Measurements from ENCODE around the gene ISM2. TPM values are rescaled to one million over a fixed set of nuclear protein-coding genes. Genes with fewer than 3 reads are reported as not detected.
A peak's percentile ranks its signal among the peaks of the same experiment; 100 is the strongest.

The ISM2 gene
- total and polyA plus RNA-seq, 2 of the 13 experiments (the other 11 are each of a cell fraction or from before 2014, with no cell fraction given): 1.8 to 40.7 TPM

- in situ Hi-C loops (cut with HindIII; ENCODE audit: extremely low pct_ligation_motif_present, low pct_unique_long_range_greater_than_20kb) (no loop called here), intact Hi-C loops (cut with micrococcal nuclease; ENCODE audit: unreplicated experiment) (no loop called here)
- Histone ChIP-seq H4K20me1 (ENCODE audit: insufficient read depth, low read length) (no peaks in the 10 kb centered on the region), H3K9ac (ENCODE audit: insufficient read depth, low read depth, low read length) (no peak overlapping the region), H3K36me3 (replicated peaks in 1 of 2; ENCODE audit: control insufficient read depth in 1 of 2, insufficient read depth in 2 of 2, low read length in 2 of 2) (0 out of 5 replicates have a peak, but pooled peaks cover 0 to 4% of the 10 kb centered on the region in 2 experiments), H3K27me3 (ENCODE audit: control insufficient read depth in 1 of 2, insufficient read depth in 2 of 2, low read length in 2 of 2) (no peaks in the 10 kb centered on the region), H3K4me1 (ENCODE audit: insufficient read depth, low read length) (no peaks in the 10 kb centered on the region), H3K27ac (ENCODE audit: extremely low read length, insufficient read depth, low read length) (no peak overlapping the region), H3K4me2 (ENCODE audit: low read depth, low read length) (no peak overlapping the region), H3K9me3 (ENCODE audit: low read length) (no peaks in the 10 kb centered on the region), H3K4me3 (replicated peaks in 1 of 3; ENCODE audit: insufficient read depth in 1 of 3, low read depth in 2 of 3, low read length in 3 of 3) (no peak overlapping the region), H2AFZ (ENCODE audit: low read length) (no peak overlapping the region), H3K79me2 (ENCODE audit: insufficient read depth, low read length) (no peaks in the 10 kb centered on the region)
- DNase-seq (ENCODE audit: low spot score) (no peak), FAIRE-seq (no peak), ATAC-seq (no peak)
- ChIA-PET CTCF (ENCODE audit: low intra/inter-chr PET ratio, low total read pairs) (no interaction called here), POLR2A (no interaction called here)
- no peak for TF ChIP-seq ZNF781 (CRISPR knock-in tag; IDR thresholded peaks at IDR 0.05; ENCODE audit: borderline replicate concordance, not compliant biosample characterization)
- TF ChIP-seq, protein P1, sequence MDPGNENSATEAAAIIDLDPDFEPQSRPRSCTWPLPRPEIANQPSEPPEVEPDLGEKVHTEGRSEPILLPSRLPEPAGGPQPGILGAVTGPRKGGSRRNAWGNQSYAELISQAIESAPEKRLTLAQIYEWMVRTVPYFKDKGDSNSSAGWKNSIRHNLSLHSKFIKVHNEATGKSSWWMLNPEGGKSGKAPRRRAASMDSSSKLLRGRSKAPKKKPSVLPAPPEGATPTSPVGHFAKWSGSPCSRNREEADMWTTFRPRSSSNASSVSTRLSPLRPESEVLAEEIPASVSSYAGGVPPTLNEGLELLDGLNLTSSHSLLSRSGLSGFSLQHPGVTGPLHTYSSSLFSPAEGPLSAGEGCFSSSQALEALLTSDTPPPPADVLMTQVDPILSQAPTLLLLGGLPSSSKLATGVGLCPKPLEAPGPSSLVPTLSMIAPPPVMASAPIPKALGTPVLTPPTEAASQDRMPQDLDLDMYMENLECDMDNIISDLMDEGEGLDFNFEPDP (CRISPR knock-in tag; conservative IDR thresholded peaks at IDR 0.05): no peak
- TF ChIP-seq HNRNPK (IDR thresholded peaks at IDR 0.05; ENCODE audit: low read depth, low read length, poor library complexity, severe bottlenecking): peak; percentile 53
- TF ChIP-seq ZNF570 (CRISPR knock-in tag; IDR thresholded peaks at IDR 0.05; ENCODE audit: borderline replicate concordance): no peak
- no TSS peak for BruUV-seq (replicated peaks)
These were observed 32.5 kb upstream of the ISM2 start for GRCh38 chr14:77531071-77531470.

DNA sequence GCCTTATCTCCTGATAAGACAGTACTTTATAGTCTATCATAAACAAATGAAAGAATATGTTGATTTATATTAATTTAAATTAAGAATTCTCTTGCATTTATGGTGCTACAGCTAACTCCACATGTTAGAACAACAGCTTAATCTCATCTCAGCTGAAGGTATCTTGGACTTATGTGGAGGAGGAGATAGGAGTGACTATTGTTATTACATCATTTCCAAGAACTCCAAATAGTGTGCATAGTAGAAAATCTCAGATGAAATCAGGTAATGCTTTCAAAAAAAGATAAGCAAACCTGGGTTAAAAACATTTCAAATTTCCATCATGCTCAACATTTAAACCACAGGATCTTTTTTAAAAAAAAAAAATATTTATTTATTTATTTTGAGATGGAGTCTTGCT lies 31.3 kb upstream of the ISM2 start:
- Histone ChIP-seq H4K20me1 (ENCODE audit: insufficient read depth, low read length) (no peaks in the 10 kb centered on the region), H3K9me3 (ENCODE audit: low read length) (no peaks in the 10 kb centered on the region), H3K9ac (ENCODE audit: insufficient read depth, low read depth, low read length) (no peak overlapping the region), H3K4me3 (replicated peaks in 1 of 3; ENCODE audit: insufficient read depth in 1 of 3, low read depth in 2 of 3, low read length in 3 of 3) (no peak overlapping the region), H3K27ac (ENCODE audit: extremely low read length, insufficient read depth, low read length) (no peak overlapping the region), H3K36me3 (replicated peaks in 1 of 2; ENCODE audit: control insufficient read depth in 1 of 2, insufficient read depth in 2 of 2, low read length in 2 of 2) (0 out of 5 replicates have a peak, but pooled peaks cover 0 to 4% of the 10 kb centered on the region in 2 experiments), H3K4me1 (ENCODE audit: insufficient read depth, low read length) (no peaks in the 10 kb centered on the region), H3K79me2 (ENCODE audit: insufficient read depth, low read length) (no peaks in the 10 kb centered on the region), H2AFZ (ENCODE audit: low read length) (no peak overlapping the region), H3K27me3 (ENCODE audit: control insufficient read depth in 1 of 2, insufficient read depth in 2 of 2, low read length in 2 of 2) (no peaks in the 10 kb centered on the region), H3K4me2 (ENCODE audit: low read depth, low read length) (no peak overlapping the region)
- in situ Hi-C loops (cut with HindIII; ENCODE audit: extremely low pct_ligation_motif_present, low pct_unique_long_range_greater_than_20kb): no loop called here
- no peak for TF ChIP-seq EZH2 (conservative IDR thresholded peaks at IDR 0.05; ENCODE audit: low read depth, low read length)
- no peak for TF ChIP-seq PHF21A (CRISPR knock-in tag; IDR thresholded peaks at IDR 0.05)
- TF ChIP-seq ZNF614 (CRISPR knock-in tag; IDR thresholded peaks at IDR 0.05; ENCODE audit: borderline replicate concordance): no peak
- no peak for DNase-seq (ENCODE audit: low spot score)
- CTCF ChIA-PET (ENCODE audit: low intra/inter-chr PET ratio, low total read pairs): no interaction called here
- intact Hi-C loops (cut with micrococcal nuclease; ENCODE audit: unreplicated experiment): no loop called here
- POLR2A ChIA-PET: no interaction called here
- no peak for ATAC-seq
- BruUV-seq (replicated peaks): no TSS peak
- FAIRE-seq: no peak

Measured in HepG2 (cell line).